HG02759 (cell line): Measurements from ENCODE around the gene PTRHD1.
"Not testable (repeated sequence)": the region's sequence is repeated elsewhere in the genome, so short reads cannot be mapped to it uniquely, and the experiment has no call there.

Experiments used
- ATAC-seq: cut with Tn5 transposase; IDR thresholded peaks from one replicate; pipeline ENCODE4 v1.9.1; 2021; ENCODE audit warnings: mild to moderate bottlenecking, moderate library complexity; ENCODE audit not compliant: unreplicated experiment

PTRHD1 gene

DNA sequence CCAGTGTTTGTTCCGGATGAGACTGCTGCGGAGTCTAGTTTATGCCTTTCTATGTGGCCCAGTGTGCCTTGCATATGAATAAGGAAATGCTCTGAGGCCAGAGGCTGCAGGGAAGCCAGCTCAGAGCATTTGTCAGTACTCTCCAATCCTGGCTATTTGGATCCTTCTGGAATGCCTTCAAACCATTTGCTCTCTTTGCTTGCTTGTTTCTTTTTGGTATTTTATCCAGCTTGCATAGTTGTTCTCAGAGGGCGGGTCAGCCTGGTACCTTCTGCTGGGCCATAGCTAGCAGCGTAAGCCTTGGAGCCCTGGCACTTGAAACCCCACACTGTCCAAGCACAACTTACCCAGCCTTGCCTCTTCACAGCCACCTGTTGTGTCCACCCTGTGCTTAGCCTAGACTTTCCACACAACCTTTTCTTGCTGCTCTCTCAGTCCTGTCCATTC lies 20.5 kb upstream of the PTRHD1 start:
- no peak for ATAC-seq

DNA sequence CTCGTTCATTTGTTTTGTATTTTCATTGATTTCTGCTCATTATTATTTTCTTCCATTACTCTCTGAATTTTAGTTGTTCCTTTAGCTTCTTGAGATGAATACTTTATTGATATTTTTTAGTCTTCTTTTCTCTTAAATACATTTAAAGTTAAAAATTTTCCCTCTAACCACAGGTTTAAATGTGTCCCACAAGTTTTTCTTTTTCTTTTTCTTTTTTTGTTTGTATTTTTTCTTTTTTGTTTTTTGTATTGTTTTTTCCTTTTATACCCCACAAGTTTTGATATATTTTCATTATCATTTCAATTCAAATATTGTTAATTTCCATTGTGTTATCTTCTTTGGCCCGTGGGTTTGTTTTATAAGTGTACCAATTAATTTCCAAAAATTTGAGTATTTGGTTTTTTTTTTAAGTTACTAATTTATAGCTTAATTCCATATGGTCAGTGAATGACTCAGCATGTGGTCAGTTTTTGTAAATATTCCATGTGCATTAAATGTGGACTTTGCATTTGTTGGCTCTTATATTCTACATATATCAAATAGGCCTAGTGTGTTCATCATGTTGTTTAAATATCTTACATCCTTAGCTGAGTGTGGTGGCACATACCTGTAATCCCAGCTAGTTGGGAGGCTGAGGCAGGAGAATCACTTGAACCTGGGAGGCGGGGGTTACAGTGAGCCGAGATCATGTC lies 16.3 kb upstream of the PTRHD1 start:
- ATAC-seq: no peak

DNA sequence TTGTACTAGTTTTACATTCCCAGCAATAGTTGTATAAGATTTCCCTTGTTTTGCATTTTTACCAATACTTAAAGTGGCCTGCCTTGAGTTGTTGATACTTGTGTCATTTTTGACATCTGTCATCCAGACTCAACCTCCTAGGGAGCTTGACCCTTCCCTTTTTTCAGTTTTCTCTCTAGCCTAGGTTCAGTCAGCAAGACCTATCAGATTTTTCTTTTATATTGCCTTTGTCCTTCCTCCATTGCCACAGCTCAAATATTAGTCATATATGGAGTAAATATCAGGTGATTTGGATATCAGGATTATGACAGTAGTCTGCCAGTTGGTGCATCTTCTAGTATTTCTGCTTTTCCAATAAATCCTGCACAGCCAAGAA lies 13.5 kb upstream of the PTRHD1 start:
- ATAC-seq: no peak

DNA sequence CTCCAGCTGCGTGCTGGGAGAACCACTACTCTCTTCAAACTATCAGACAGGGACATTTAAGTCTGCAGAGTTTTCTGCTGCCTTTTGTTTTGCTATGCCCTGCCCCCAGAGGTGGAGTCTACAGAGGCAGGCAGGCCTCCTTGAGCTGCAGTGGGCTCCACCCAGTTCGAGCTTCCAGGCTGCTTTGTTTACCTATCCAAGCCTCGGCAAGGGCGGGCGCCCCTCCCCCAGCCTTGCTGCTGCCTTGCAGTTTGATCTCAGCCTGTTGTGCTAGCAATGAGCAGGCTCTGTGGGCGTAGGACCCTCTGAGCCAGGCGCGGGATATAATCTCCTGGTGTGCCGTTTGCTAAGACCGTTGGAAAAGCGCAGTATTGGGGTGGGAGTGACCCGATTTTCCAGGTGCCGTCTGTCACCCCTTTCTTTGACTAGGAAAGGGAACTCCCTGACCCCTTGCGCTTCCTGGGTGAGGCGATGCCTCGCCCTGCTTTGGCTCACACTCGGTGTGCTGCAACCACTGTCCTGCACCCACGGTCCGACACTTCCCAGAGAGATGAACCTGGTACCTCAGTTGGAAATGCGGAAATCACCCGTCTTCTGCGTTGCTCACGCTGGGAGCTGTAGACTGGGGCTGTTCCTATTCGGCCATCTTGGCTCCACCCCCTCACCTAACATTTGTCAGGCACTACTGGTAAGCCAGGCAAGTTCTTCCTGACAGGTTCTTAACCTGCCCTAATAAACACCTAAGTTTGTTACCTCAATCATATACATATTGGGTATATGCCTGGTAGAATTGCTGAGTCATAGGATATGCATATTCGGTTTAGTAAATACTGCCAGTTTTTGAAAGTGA lies 12.8 kb upstream of the PTRHD1 start:
- not testable (repeated sequence) for ATAC-seq

DNA sequence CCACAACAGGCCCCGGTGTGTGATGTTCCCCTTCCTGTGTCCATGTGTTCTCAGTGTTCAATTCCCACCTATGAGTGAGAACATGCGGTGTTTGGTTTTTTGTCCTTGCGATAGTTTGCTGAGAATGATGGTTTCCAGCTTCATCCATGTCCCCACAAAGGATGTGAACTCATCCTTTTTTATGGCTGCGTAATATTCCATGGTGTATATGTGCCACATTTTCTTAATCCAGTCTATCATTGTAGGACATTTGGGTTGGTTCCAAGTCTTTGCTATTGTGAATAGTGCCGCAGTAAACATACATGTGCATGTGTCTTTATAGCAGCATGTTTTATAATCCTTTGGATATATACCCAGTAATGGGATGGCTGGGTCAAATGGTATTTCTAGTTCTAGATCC lies 7.3 kb upstream of the PTRHD1 start:
- ATAC-seq: not testable (repeated sequence)

DNA sequence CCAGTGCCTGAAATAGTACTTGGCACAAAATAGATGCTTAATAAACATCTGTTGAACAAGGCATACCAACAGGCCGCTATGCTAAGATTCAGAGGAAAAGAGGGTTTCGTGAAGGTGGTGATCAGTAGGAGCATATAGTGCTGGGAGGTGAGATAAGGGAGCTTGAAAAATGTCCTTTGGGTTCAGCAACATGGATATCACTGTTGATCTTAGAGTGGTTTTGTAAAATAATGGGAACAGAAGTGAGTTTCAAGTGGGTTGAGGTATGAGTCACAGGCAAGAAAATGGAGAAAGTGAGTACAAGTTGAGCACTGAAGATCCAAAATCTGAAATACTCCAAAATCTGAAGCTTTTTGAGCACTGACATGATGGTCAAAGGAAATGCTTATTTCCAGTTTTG lies 4.5 kb upstream of the PTRHD1 start:
- ATAC-seq: no peak

DNA sequence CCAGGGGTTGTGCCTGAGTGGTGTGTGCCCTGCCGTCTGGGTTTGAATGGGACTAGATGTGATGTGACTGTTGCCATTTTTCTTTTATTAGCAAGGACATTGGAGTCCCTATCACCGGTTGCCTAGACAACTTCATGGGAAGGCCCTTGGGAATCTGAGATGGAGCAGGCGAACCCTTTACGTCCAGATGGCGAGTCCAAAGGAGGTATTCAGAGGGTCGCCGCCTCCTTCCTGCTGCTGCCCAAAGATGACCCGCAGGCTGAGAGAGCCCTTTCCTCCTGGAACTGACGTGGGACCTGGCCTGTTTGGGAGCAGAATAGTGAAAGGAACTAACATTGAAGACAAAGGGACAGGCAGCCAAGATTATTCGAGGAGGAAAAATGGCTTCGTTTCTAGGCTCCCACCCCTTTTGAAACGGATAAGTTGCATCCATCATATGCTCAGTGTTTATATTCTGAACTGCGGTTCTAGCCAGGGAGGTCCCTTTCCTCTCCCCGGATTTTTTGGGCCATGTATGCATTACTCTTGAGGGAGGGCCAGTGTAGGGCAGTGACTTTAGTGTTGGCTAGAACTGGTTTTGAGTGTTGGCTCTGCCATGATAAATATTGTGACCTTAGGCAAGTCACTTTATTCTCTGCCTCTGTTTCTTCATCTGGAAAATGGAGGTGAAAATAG lies 707 bp upstream of the PTRHD1 start:
- no peak for ATAC-seq

DNA sequence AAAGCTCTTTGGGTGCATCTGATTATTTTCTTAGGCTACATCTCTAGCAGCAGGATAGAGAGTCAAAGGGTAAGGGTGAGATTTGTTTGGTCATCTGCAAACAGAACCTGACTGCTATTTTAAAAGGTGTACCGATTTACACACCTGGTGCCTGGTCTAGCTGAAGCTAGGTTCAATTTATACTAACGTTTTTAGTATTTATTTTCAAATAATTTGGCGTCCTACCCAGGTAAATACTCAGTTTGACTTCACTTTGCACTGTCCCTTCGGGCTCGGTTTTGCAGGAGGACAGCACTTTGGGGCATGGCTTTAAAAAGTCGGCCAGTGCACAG lies 683 bp downstream of the PTRHD1 start:
- ATAC-seq: no peak

DNA sequence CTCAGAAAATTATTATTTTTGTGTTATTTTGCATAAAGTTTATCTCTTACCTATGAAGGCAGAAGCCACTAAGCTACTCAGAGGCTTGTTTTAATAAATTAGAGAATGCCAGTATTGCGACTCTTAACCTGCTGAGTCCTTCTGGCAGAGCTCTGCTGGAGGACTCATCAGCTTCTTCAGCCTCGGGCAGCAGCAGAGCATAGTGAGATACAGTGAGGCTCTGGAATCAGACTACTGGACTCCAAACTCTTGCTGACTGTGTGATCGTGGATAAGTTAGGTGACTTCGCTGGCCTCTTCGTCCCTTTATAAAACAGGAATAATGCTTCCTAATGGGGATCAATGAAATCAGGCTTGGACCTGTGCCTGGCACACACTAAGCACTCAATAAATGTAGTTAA lies 1.7 kb downstream of the PTRHD1 start:
- ATAC-seq: no peak

DNA sequence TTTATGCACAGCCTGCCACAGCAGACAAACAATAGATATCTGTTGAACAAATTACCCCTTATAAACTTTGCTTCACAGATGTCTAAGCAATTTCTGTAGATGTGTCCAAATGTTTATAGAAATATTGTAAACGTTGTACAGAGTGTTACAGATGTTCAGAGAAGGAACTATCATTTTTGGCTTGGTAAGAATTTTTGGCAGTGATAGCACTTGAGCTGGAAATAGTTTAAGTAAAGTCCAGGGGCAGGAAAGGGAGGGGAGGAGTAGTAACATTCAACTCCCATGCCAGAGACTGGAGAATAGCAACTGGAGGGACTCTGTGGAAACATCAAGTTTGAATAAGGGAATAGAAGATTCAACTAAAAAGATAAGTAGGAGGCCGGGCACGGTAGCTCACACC lies 4.4 kb downstream of the PTRHD1 start:
- ATAC-seq: no peak

DNA sequence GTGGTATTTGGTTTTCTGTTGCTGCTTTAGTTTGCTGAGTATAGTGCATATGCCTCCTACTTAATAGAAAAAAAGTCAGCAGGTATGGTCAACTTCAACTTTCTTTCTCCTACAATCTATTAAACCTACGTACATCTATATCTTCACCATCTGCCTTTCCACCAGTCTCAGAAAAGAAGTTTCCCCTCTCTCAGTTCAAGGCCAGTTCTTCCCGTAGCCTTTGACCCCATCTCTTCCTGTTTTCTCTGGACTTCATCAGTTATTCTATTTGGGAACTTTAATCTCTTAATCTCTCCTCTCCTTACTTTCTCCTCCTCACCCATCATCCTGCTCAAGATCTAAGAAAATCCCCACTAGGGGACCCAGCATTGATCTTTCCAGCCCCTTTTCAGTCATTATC lies 5.7 kb downstream of the PTRHD1 start:
- ATAC-seq: no peak

DNA sequence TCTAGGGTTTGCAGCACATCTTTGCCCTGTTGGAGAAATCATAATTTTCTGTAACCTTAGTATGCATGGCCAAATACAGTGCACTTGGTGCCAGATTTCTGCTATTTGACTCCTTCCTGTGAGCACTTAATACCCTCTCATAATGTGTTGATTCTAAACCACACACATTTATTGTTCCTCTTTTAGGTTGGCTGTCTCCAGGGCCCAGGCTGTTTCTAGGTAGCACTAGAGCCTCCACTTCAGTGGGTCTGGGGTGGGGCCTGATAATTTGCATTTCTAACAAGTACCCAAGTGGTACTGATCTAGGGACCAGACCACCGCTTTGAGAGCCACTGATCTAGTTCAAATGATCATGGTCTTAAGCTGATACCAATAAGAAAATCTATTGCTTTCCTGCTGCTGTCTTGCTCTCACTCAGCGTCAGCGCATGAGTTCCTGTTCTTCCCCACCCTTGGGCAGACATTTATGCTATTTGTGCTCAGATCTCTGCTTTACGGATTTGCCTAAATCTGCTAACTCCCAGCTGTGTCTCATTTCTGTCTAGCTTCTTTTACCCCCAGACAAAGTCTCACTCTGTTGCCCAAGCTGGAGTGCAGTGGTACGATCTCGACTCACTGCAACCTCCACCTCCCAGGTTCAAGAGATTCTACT lies 7.4 kb downstream of the PTRHD1 start:
- ATAC-seq: peak; percentile 74

DNA sequence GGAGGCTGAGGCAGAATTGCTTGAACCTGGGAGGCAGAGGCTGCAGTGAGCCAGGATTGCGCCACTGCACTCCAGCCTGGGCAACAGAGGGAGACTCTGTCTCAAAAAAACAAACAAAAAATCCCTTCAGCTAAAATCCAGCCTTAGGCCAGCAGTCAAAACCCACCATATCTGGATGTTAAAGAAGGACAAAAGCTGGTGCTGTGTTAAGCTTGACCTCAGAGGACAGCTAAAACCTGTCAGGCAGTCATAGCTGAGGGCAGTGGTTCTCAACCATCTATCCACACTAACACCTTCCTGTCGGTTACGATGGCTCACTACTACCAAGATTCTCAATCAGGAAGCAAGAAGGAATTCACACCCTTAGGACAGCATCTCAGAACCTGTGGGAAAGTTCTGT lies 9.6 kb downstream of the PTRHD1 start:
- ATAC-seq: no peak

DNA sequence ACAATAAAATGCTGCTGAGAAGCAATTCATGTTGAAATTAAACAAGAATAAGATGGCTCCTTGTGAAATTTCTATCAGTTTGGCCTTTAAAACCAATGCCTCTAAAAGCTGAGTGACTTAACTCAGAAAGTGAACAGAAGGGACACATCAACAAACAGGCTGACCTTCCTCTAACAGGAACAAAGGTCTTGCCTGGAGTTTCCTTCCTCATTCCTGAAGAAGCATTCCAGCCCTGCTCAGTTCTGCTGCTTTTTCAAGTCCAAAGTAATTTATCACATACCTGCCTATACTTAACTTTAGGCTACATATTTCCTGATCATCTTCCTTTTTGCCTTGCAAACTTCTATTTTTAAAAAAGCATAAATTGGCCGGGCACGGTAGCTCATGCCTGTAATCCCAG lies 14.1 kb downstream of the PTRHD1 start:
- no peak for ATAC-seq

DNA sequence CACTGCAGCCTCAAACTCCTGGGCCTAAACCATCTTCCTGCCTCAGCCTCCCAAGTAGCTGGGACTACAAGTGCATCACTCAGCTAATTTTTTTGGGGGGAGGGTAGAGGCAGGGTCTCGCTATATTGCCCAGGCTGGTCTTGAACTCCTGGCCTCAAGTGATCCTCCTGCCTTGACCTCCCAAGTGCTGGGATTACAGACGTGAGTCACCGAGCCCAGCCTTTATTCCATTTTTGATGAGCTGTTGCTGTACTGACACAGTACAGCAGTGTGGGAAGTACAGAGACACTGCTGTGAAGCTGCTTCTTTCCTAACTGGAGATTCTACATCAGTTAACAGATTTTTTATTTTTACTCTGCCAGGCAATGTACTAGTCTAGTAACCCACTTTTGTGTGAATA lies 18.8 kb downstream of the PTRHD1 start:
- no peak for ATAC-seq

DNA sequence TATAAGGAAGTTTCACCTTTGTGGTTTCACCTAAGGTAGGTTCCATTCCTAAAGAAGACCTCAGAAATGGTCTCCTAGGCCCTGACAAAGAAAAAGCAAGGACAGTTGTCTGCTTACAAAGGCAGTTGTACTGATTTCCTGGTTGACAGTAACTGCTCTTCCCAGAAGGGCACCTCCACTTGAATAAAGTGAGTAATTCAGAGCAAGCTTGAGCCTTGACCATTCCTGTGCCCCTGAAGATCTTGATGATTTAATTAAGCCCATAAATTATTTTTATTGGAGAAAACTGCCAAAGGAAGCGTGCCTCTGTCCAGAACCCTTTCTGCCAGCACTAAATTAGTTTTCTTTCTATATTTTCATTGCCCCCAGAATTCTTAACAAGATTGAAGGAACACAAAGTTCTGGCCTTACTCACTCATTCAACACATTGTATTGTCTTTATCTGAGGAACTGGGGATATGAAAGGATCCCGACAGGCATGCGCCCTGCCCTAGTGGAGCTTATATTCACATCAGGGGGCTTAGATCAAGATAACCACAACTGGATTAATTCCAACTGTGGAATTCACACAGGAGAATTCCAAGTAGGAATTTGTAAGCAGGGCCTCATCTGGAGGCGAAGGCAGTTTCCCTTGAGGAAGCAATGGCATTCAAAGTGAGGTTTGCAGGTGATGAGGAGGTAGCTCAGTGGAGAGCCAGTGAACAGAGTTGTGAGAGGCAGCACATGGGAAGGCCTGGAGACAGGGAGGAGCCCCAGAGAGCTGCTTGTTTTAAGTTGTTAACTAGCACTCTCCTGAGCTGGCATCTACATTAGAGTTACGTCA lies 21.2 kb downstream of the PTRHD1 start:
- ATAC-seq: no peak

DNA sequence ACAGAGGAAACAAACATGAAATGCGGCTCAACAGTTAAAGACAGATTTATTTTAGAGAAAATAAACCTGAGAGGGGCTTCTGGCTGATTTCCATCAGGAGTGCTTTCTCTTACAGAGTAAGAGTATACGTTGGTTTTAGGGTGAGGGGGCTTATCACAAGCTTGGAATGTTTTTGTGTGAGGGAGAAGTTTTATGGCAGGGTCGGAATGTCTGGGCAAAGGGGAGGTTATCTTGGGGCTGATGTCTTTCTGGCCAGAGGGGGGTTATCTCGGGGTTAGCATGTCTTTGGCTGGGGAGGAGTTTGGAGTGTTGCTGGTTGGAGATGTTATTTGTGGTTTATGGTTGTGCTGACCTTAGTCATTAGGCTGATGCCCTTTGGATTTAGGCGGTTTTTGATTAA lies 22.1 kb downstream of the PTRHD1 start:
- ATAC-seq: no peak

DNA sequence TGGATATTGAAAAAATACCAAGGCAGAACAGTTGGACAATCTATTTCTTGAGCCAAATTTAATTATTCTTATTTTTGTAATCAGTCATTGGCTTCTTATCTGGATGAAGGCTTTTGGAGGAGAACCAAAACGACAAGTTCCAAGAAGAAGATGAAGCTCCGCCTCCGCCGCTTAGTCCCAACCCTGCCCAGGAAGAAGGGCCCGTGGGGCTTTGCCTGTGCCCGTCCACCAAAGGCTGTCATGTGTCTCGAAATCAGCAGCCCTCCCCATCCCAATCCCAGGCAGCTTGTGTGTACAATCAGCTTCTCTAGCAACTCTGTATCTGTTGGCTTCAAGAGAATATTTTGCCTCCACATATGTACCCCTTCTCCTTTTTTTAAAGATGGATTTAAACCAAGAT lies 24.6 kb downstream of the PTRHD1 start:
- no peak for ATAC-seq

DNA sequence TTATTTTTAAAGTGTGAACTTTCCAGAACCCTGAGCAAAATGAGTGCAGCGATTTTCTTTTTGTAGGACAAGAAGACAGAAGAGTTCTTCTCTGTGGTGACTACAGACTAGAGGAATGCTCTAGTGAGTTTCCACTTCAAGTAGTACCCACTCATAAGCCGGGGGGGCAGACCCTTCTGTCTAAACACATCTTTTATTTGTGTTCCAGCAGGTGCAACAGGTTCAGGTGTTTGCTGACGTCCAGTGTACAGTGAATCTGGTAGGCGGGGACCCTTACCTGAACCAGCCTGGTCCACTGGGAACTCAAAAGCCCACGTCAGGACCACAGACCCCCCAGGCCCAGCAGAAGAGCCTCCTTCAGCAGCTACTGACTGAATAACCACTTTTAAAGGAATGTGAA lies 25.2 kb downstream of the PTRHD1 start:
- no peak for ATAC-seq

DNA sequence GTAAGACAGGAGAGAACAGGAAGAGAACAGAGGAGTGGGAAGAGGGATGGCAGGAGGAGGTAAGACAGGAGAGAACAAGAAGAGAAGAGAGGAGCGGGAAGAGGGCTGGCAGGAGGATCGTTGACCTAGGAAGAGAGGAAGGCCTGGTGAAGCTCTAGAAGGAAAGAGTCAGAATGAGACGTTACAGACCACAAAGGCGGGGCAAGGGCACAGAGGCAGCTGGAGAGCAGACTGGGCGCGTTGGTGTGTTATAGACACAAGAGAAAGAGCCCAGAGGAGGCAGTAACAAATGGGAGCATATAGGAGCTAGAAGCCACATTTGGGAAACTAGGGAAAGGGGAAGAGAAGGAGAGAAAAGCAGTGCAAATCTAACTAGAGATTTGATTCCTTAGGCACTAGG lies 26.6 kb downstream of the PTRHD1 start:
- ATAC-seq: no peak

DNA sequence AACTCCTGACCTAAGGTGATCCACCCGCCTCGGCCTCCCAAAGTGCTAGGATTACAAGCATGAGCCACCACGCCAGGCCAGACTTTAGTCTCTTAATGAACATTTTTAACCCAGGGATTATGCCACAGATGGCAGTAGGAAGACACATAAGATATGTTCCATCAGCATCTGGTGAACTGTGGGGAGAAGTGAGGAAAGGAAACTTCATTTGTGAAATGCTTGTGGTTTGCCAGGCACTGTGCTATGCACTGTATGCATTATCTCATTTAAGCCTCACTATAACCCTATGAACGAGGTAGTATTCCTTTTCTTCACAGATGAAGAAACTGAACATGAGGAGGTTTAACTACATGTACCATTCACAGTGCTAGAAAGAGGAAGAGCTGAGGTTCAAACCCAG lies 29.3 kb downstream of the PTRHD1 start:
- ATAC-seq: no peak
